Naive thymus-derived CD8-positive, alpha-beta T cell (primary cell): ENCODE data around the gene PACSIN3. TPM values are rescaled to one million over a fixed set of nuclear protein-coding genes. Genes with fewer than 3 reads are reported as not detected.
"Not testable (repeated sequence)": the region's sequence is repeated elsewhere in the genome, so short reads cannot be mapped to it uniquely, and the experiment has no call there.

ENCODE experiments used
- ATAC-seq, 2 donors: fragments of 150-1000 bp; cut with Tn5 transposase in 1 of 2; sonication (Bioruptor Pico), chemical (Tn5 transposase) in 1 of 2; 1 replicate in 1 of 2; 2 replicates in 1 of 2; pipeline ENCODE4 v1.10.0; 2021; ENCODE audit warnings: mild to moderate bottlenecking in 2 of 2, moderate library complexity in 2 of 2
- POLR2A ChIA-PET: fragments of 350-600 bp; sonication (Branson Sonifier 250); formaldehyde crosslinking; loops from one replicate; lab custom pipeline; 2021; ENCODE audit warnings: antibody characterized with exemption; lab: Charles Lee
- DNase-seq, 10 donors: peaks; one replicate each; pipeline versions ENCODE4 v3.0.0 to v3.0.0-alpha.2; 2020 to 2022
- H3K27ac Mint-ChIP-seq, 10 donors: one replicate each; pipeline ENCODE4 v1.8.0; 2020 to 2022; ENCODE audit warnings: mild to moderate bottlenecking in 10 of 10, mixed read lengths in 10 of 10, moderate library complexity in 4 of 10, inconsistent platforms in 1 of 10
- H3K27me3 Mint-ChIP-seq, 5 donors: one replicate each; pipeline ENCODE4 v1.8.0; 2021 to 2022; ENCODE audit warnings: mixed read lengths in 5 of 5
- H3K36me3 Mint-ChIP-seq, 3 donors: one replicate each; pipeline ENCODE4 v1.8.0; 2020 to 2022; ENCODE audit warnings: mixed read lengths in 3 of 3, mild to moderate bottlenecking in 2 of 3, inconsistent platforms in 1 of 3
- H3K4me1 Mint-ChIP-seq, 4 donors: one replicate each; pipeline ENCODE4 v1.8.0; 2021 to 2022; ENCODE audit warnings: mixed read lengths in 4 of 4
- H3K4me3 Mint-ChIP-seq, 10 donors: one replicate each; pipeline ENCODE4 v1.8.0; 2020 to 2022; ENCODE audit warnings: mild to moderate bottlenecking in 10 of 10, mixed read lengths in 10 of 10, moderate library complexity in 6 of 10, inconsistent platforms in 1 of 10
- H3K9me3 Mint-ChIP-seq, 9 donors: one replicate each; pipeline ENCODE4 v1.8.0; 2020 to 2022; ENCODE audit warnings: mixed read lengths in 9 of 9, mild to moderate bottlenecking in 3 of 9, inconsistent platforms in 1 of 9, moderate library complexity in 1 of 9
- polyA plus RNA-seq, 3 donors: library from polyadenylated mRNA; unstranded; fragments of 300-500 nt; fragmentation: Illumina TruSeq; gene quantifications; one replicate each; pipeline ENCODE4 v1.2.3, GENCODE V29; 2021
- total RNA-seq, 8 experiments: library from RNA in 2 of 8; stranded (reverse) in 2 of 8; gene quantifications; one replicate each; pipeline ENCODE4 v1.2.3 and lab custom pipeline; 2021 to 2026

PACSIN3 gene
- total and polyA plus RNA-seq, 5 experiments from 2014 or later: 0.25 to 0.80 TPM; not detected in 3

- not testable (repeated sequence) for H3K27ac Mint-ChIP-seq, H3K4me3 Mint-ChIP-seq, H3K4me1 Mint-ChIP-seq, ATAC-seq, DNase-seq, H3K9me3 Mint-ChIP-seq, H3K36me3 Mint-ChIP-seq
- peaks cover 0 to 17% (median 5%) of the 10 kb centered on the region in 5 donors for H3K27me3 Mint-ChIP-seq
- POLR2A ChIA-PET: interaction anchor here (0.6 kb wide), 1 partner anchor 38 kb away, joined by 4 read pairs; no protein-coding TSS in a partner anchor
These were observed 4.9 kb upstream of the PACSIN3 start for GRCh38 chr11:47191137-47191536.

- POLR2A ChIA-PET: interaction anchor here (1.8 kb wide), 1 partner anchor 25 kb away, joined by 14 read pairs; the partner anchor contains the start of gene DDB2
- H3K27me3 Mint-ChIP-seq: peaks cover 2 to 24% (median 5%) of the 10 kb centered on the region in 5 donors
- DNase-seq (no peak), ATAC-seq (no peak)
- H3K4me3 Mint-ChIP-seq: no peak overlapping the region
- H3K4me1 Mint-ChIP-seq: peaks cover 3 to 9% (median 7%) of the 10 kb centered on the region in 4 donors
- H3K36me3 Mint-ChIP-seq: no peaks in the 10 kb centered on the region
- H3K27ac Mint-ChIP-seq: no peak overlapping the region
- no peaks in the 10 kb centered on the region for H3K9me3 Mint-ChIP-seq
These were observed 3.0 kb upstream of the PACSIN3 start for GRCh38 chr11:47189100-47189834.

- Mint-ChIP-seq H3K27me3 (peaks cover 5 to 34% (median 15%) of the 10 kb centered on the region in 5 donors), H3K9me3 (no peaks in the 10 kb centered on the region), H3K27ac (no peak overlapping the region), H3K36me3 (no peaks in the 10 kb centered on the region), H3K4me3 (peak overlapping the region in 2 of 10 donors; percentile 78 to 82), H3K4me1 (peaks cover 3 to 9% (median 7%) of the 10 kb centered on the region in 4 donors)
- ATAC-seq (no peak), DNase-seq (no peak)
- POLR2A ChIA-PET: interaction anchor here (0.6 to 3.9 kb wide), 5 partner anchors 11 to 47 kb away, joined by 4 to 38 read pairs (median 7); partner anchors contain the start of gene DDB2
These were observed 2.0 kb upstream of the PACSIN3 start for GRCh38 chr11:47188259-47188658.

GRCh38 chr11:47187723-47188122 lies 1.5 kb upstream of the PACSIN3 start:
- DNase-seq: no peak
- no peak for ATAC-seq
- no peaks in the 10 kb centered on the region for H3K36me3 Mint-ChIP-seq
- H3K9me3 Mint-ChIP-seq: no peaks in the 10 kb centered on the region
- peaks cover 3 to 9% (median 7%) of the 10 kb centered on the region in 4 donors for H3K4me1 Mint-ChIP-seq
- peaks cover 5 to 39% (median 15%) of the 10 kb centered on the region in 5 donors for H3K27me3 Mint-ChIP-seq
- POLR2A ChIA-PET: interaction anchor here (0.6 to 3.9 kb wide), 4 partner anchors 10 to 27 kb away, joined by 4 to 38 read pairs (median 6); partner anchors contain the start of gene DDB2
- H3K27ac Mint-ChIP-seq: peak overlapping the region in 1 of 10 donors; percentile 47
- peak overlapping the region in 8 of 10 donors; percentile 32 to 84 (median 78) for H3K4me3 Mint-ChIP-seq

- DNase-seq (peak in 7 of 10 donors; percentile 14 to 43 (median 39)), ATAC-seq (peak; percentile 61 to 76)
- H3K9me3 Mint-ChIP-seq: no peaks in the 10 kb centered on the region
- H3K27ac Mint-ChIP-seq: peak overlapping the region in 2 of 10 donors; percentile 47 to 83
- H3K4me3 Mint-ChIP-seq: peak overlapping the region; percentile 72 to 90 (median 82)
- H3K4me1 Mint-ChIP-seq: peaks cover 3 to 9% (median 7%) of the 10 kb centered on the region in 4 donors
- H3K27me3 Mint-ChIP-seq: peaks cover 5 to 46% (median 15%) of the 10 kb centered on the region in 5 donors
- POLR2A ChIA-PET: interaction anchor here (0.9 to 3.9 kb wide), 3 partner anchors 9 to 28 kb away, joined by 4 to 38 read pairs (median 7); partner anchors contain the start of gene DDB2
- no peaks in the 10 kb centered on the region for H3K36me3 Mint-ChIP-seq
These were observed 764 bp upstream of the PACSIN3 start for GRCh38 chr11:47186700-47187695.

GRCh38 chr11:47185305-47186075 lies 744 bp downstream of the PACSIN3 start:
- Mint-ChIP-seq H3K27ac (no peak overlapping the region), H3K9me3 (no peaks in the 10 kb centered on the region), H3K27me3 (peaks cover 5 to 48% (median 15%) of the 10 kb centered on the region in 5 donors), H3K4me3 (peak overlapping the region in 9 of 10 donors; percentile 27 to 58 (median 47)), H3K36me3 (no peaks in the 10 kb centered on the region), H3K4me1 (peaks cover 3 to 9% (median 7%) of the 10 kb centered on the region in 4 donors)
- DNase-seq: no peak
- ATAC-seq: peak in 1 of 2 donors; percentile 4
- POLR2A ChIA-PET: interaction anchor here (1.2 to 3.9 kb wide), 3 partner anchors 30 to 241 kb away, joined by 3 to 38 read pairs (median 3); partner anchors contain the start of genes ACP2, DDB2 and PSMC3

GRCh38 chr11:47184711-47185304 lies 1.4 kb downstream of the PACSIN3 start:
- no peaks in the 10 kb centered on the region for H3K9me3 Mint-ChIP-seq
- peaks cover 3 to 10% (median 7%) of the 10 kb centered on the region in 4 donors for H3K4me1 Mint-ChIP-seq
- POLR2A ChIA-PET: interaction anchor here (1.2 to 3.9 kb wide), 3 partner anchors 30 to 242 kb away, joined by 3 to 38 read pairs (median 3); partner anchors contain the start of genes ACP2, DDB2 and PSMC3
- peak overlapping the region in 5 of 10 donors; percentile 19 to 53 (median 36) for H3K4me3 Mint-ChIP-seq
- H3K27ac Mint-ChIP-seq: no peak overlapping the region
- ATAC-seq: no peak
- no peaks in the 10 kb centered on the region for H3K36me3 Mint-ChIP-seq
- peaks cover 5 to 48% (median 15%) of the 10 kb centered on the region in 5 donors for H3K27me3 Mint-ChIP-seq
- DNase-seq: no peak

GRCh38 chr11:47183969-47184368 lies 2.3 kb downstream of the PACSIN3 start:
- no peak for DNase-seq
- peaks cover 5 to 15% (median 12%) of the 10 kb centered on the region in 4 donors for H3K4me1 Mint-ChIP-seq
- POLR2A ChIA-PET: interaction anchor here (1.1 kb wide), 1 partner anchor 55 kb away, joined by 3 read pairs; no protein-coding TSS in a partner anchor
- peaks cover 4 to 45% (median 15%) of the 10 kb centered on the region in 5 donors for H3K27me3 Mint-ChIP-seq
- H3K9me3 Mint-ChIP-seq: no peaks in the 10 kb centered on the region
- H3K27ac Mint-ChIP-seq: no peak overlapping the region
- peak overlapping the region in 4 of 10 donors; percentile 9 to 36 (median 22) for H3K4me3 Mint-ChIP-seq
- no peak for ATAC-seq
- no peaks in the 10 kb centered on the region for H3K36me3 Mint-ChIP-seq

GRCh38 chr11:47183031-47183856 lies 3.0 kb downstream of the PACSIN3 start:
- POLR2A ChIA-PET: interaction anchor here (1.1 to 1.2 kb wide), 2 partner anchors 56 to 88 kb away, joined by 3 read pairs; no protein-coding TSS in a partner anchor
- Mint-ChIP-seq H3K4me1 (peaks cover 5 to 15% (median 12%) of the 10 kb centered on the region in 4 donors), H3K4me3 (no peak overlapping the region), H3K27ac (no peak overlapping the region), H3K36me3 (no peaks in the 10 kb centered on the region), H3K27me3 (peaks cover 4 to 44% (median 15%) of the 10 kb centered on the region in 5 donors), H3K9me3 (no peaks in the 10 kb centered on the region)
- DNase-seq: no peak
- ATAC-seq: no peak

GRCh38 chr11:47182380-47182779 lies 3.9 kb downstream of the PACSIN3 start:
- no peak overlapping the region for H3K27ac Mint-ChIP-seq
- H3K4me3 Mint-ChIP-seq: no peak overlapping the region
- DNase-seq: no peak
- H3K36me3 Mint-ChIP-seq: no peaks in the 10 kb centered on the region
- POLR2A ChIA-PET: interaction anchor here (1.2 kb wide), 1 partner anchor 89 kb away, joined by 3 read pairs; no protein-coding TSS in a partner anchor
- H3K9me3 Mint-ChIP-seq: no peaks in the 10 kb centered on the region
- peaks cover 4 to 38% (median 13%) of the 10 kb centered on the region in 5 donors for H3K27me3 Mint-ChIP-seq
- no peak for ATAC-seq
- peaks cover 8 to 20% (median 18%) of the 10 kb centered on the region in 4 donors for H3K4me1 Mint-ChIP-seq
